DMS 273 (cell line): ENCODE data around the gene PTCD2.

ENCODE experiments used
- DNase-seq: peaks from one replicate; lab custom pipeline; 2025; ENCODE audit not compliant: unreplicated experiment; lab: John Stamatoyannopoulos, UW

Gene PTCD2, protein sequence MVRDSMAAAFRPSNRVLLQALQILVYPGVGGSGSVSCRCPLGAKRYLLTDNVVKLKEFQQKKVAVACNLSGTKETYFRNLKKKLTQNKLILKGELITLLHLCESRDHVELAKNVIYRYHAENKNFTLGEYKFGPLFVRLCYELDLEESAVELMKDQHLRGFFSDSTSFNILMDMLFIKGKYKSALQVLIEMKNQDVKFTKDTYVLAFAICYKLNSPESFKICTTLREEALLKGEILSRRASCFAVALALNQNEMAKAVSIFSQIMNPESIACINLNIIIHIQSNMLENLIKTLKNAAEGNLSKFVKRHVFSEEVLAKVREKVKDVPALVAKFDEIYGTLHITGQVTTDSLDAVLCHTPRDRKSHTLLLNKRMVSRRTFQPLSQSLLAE

DNA sequence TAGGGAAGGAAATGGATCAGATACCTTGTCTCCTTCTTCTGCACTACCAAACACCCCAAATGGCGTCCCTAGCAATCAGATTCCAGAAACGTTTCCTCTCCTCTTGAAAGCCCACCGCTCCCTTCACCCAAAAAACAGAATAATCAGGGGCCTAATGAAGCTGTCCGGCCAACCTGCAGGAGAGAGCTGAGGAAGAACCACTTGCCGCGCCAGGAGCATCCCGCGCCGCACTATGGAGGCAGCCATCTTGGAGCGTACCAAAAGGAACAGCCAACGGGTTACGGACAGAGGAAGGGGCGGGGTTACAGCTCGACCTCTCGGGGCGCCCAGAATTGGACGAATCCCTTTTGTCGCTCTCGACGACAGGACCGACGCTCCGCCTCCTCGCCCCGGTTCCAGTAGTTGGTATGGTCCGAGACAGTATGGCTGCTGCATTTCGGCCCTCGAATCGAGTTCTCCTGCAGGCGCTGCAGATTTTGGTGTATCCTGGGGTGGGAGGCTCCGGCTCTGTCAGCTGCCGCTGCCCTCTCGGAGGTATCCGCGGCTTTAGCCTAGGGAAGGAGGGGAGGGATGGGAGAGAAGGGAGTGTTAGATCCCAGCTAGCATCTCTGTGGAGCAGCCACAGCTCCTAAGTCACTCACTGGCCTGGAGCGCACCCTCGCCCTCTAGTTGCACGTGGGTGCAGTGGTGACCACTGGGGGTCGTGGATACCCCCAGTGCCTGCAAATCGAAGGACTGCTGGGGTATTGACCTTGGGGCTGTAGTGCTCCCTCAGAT lies at the start of gene PTCD2, which contains the start of gene MRPS27:
PTCD2 (plus strand) TSS at position 398 of the 777 bp plus-strand sequence; CDS start at position 408, 10 bp downstream.
MRPS27 (minus strand) TSS at position 265 of the 777 bp plus-strand sequence; CDS start at position 246, 19 bp downstream.
- peak; percentile 99 for DNase-seq

DNA sequence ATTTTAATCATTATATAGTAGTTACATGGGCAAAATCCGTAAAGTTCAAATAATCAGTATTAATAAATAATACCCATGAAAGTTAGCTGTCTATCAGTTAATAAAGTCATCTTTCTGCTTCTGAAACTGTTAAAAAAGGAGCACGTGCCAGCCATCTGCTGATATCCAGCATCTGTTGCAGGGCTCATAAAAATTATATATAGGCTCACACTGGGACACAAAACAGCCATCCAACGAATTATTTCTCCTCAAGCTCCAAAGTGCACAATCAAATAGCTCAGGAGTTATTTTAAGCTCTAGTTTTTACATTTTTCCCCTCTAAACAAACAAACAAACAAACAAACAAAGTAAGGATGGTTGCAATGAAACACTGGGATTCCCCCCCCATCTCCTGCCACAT lies 48.5 kb upstream of the PTCD2 start:
- peak; percentile 83 for DNase-seq

DNA sequence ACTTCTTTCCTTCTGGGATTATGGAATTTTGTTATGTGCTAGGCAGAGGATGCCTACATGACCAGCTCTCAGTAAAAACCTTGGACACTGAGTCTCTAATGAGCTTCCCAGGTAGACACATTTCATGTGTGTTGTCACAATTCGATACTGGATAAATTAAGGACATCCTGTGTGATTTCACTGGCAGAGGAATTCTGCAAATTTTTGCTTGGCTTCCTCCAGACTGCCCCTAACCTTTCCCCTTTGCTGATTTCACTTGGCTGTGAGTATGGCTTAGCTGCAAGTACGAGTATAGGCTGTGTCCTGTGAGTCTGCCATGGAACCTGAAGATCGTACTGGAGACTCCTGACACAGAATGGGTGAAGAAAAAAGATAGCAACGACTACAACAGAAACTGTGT lies 47.8 kb upstream of the PTCD2 start:
- DNase-seq = peak; percentile 54

DNA sequence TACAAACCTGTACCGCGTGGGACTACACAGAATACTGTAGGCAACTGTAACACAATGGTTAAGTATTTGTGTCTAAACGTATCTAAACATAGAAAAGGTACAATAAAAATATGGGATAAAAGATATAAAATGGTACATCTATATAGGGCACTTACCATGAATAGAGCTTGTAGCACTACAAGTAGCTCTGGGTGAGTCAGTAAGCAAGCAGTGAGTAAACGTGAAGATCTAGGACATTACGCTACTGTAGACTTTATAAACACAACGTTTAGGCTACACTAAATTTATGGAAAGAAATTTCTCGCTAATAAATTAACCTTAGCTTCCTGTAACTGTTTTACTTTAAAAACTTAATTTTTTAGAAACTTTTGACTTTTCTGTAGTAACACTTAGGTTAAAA lies 46.6 kb upstream of the PTCD2 start:
- no peak for DNase-seq

DNA sequence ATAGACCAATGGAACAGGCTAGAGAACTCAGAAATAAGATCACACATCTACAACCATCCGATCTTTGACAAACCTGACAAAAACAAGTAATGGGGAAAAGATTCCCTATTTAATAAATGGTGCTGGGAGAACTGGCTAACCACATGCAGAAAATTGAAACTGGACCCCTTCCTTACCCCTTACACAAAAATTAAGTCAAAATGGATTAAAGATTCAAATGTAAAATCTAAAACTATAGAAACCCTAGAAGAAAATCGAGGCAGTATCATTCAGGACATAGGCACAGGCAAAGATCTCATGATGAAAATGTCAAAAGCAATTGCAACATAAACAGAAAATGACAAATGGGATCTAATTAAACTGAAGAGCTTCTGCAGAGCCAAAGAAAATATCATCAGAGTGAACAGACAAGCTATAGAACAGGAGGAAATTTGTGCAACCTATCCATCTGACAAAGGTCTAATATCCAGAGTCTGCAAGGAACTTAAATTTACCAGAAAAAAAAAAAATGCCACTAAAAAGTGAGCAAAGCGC lies 43.9 kb upstream of the PTCD2 start:
- DNase-seq = no peak

DNA sequence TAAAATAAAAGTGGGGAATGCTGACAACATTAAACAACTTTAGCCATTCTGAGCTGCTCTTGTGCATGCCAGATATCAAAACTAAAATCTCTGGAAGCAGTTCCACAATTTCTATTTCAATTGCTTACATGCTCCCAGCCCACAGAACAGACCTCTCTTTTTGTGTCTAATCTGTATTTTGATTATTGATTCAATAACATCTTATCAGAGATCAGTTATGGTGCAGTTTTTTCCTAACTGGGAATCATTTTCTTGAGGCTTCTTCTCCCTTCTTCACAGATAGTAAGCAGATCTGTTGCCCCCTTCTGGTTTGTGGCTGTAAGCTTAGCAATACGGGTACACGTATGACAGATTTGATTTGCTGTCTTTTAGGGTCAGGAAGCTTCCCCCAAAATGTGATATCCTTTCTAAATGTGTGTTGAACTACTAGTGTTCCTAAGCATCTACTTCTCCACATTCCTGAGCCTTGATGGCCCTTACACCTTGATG lies 39.5 kb upstream of the PTCD2 start:
- DNase-seq = peak; percentile 77

DNA sequence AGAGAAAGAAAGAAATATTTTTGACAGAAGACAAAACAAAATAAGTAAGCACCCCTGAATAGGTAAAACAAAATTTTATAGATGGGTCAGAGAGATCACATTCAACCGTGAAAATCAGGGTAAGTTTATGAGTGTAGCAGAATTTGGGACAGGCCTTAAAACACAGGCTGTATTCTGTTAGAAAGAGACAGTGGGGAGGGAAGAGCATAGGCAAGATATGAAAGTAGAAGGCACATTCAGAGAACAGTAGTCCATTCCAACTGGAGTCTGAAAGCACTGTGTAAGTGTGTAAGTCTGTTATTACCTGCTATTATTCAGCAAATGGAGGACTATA lies 38.8 kb upstream of the PTCD2 start:
- DNase-seq = no peak

DNA sequence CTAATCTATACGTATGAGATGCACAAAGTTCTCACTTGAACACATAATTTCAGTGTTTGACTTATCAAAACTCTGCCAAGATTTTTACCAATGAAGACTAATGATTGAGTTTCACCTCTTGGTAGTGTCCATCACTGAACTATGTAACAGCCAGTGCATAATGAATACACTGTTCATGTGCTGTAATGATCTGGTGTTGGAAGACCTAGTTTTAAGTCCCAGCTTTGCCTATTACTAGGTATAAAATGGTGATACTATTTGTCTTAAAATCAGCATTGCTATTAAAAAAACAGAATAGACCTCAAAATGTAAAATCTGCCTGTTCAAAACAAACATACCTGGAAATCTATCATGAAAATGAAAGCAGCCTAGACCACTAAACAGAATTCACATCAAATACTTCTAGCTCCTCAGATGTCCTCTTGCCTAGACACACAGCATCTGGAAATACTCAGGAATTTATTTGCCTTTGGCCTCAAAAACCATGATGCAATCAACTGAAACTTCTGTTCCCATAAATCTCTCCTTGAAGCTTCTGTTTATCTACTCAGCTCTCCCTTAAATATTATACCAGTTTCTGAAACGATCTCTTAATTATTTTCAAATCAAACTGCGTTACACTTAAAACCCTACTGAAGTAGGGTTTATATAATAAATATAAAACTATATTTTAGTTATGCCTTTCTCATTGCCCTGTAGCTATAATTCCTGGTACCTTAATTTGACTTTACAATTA lies 38.2 kb upstream of the PTCD2 start:
- DNase-seq = peak; percentile 82

DNA sequence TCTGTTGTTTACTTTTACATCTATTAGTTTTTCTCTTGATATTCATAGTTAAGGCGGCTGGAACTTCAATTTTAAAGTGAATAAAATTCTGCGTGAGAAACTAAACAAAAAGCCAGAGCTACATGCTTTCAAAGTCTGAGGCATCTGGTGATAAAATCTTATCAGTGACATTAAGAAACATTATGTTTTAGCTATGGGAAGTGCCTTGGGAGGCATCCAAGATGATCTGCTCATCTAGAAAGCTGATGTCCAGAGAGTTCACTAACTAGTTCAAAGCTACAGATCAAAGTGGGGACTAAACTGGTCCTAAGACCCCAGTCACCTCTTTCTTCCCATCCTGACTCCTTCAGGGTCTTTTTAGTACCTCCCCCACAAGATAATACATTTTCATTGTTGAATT lies 37.3 kb upstream of the PTCD2 start:
- peak; percentile 67 for DNase-seq

DNA sequence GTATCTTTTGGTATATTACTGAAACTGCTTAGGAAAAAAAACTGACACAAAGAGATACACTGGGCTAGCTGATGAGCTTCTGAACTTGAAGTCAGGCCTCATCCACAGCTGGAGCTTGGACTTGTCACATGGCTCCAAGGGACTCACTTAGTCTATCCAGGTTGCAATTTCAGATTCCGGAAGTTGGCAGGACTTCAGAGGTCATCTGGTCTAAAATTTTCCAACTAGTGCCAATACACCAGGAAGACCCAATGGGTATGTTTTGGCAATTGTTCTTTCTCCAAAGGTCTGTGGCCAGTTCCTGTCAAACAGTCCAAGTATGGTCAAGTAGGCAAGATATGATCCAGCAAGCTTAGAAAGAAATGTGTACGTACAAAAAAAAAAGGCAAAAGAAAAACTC lies 36.8 kb upstream of the PTCD2 start:
- peak; percentile 62 for DNase-seq

DNA sequence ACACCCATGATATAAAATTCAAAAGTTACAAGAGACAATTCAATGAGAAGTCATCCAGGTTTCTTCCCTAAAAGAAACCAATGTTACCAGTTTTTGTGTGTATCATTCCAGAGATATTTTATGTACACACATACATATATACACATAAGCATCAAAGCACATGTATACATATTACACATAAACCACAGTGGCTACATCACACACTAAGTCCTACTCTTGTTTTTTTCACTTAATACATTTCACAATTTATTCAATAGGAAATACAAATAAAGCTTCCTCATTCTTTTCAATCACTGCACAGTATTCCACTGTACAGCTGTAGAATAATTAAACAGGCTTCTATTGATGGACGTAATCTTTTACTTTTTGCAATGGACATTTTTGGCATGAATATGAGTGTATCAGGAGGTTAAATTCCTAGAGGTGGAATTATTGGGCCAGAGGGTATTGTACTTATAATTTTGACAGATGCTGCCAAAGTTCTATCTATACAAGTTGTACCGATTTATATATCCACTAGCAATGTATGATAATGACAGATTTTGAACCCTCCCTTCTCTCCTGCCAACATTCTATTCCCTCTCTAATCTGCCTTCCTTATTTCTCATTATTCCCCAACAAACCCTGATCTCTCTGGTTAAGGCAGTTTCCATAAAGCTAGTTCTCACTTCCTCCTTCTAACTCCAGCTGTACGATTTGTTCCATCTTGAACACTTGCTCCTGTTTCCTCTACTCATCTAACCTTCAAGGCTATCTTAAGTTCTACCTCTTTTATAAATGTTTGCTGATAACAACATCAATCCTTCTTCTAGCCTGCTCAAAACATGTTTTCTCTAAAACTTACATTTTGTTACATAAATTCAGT lies 35.4 kb upstream of the PTCD2 start:
- no peak for DNase-seq

DNA sequence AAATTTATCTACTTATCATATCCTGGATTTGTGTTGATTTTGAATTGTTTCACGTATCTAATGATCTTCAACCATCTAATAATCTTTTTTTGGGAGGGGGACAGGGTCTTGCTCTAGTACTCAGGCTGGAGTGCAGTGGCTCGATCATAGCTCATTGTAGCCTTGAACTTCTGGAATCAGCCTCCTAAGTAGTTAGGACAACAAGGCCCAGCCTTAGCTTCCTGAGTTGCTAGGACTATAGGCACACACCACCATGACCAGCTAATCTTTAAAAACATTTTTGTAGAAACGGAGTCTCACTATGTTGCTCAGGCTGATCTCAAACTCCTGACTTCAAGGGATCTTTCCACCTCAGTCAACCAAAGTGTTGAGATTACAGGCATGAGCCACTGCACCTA lies 34.8 kb upstream of the PTCD2 start:
- DNase-seq = no peak

DNA sequence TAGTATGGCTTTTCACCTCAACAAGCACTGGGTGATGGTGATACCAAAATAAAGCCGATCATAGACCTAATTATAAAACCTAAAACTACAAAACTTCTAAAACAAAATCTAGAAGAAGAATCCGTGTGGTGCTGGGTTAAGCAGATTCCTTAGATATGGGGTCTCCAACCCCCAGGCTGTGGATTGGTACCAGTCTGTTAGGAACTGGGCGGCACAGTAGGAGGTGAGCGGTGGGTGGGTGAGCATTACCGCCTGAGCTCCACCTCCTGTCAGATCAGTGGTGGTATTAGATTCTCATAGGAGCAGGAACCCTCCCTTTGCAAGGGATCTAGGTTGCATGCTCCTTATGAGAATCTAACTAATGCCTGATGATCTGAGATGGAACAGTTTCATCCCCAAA lies 33.4 kb upstream of the PTCD2 start:
- DNase-seq = peak; percentile 74

DNA sequence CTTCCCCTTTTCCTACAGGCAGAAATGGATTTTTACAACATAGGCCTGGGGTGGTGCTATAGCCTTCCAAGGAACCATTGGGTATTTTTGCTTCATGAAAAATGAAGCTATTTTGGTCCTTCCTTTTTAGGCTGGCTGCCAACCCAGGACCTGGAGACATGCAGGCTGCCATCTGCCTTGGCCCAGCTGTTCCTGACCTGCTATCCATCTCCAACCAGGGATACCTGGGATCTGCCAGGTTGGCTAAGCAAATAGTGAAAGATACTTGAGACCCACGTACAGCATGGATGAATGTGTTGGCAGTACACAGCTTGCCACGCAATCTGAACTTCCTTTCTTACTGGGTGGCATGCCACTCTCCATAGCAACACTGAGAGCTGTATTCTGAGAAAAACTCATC lies 31.2 kb upstream of the PTCD2 start:
- DNase-seq = peak; percentile 99

DNA sequence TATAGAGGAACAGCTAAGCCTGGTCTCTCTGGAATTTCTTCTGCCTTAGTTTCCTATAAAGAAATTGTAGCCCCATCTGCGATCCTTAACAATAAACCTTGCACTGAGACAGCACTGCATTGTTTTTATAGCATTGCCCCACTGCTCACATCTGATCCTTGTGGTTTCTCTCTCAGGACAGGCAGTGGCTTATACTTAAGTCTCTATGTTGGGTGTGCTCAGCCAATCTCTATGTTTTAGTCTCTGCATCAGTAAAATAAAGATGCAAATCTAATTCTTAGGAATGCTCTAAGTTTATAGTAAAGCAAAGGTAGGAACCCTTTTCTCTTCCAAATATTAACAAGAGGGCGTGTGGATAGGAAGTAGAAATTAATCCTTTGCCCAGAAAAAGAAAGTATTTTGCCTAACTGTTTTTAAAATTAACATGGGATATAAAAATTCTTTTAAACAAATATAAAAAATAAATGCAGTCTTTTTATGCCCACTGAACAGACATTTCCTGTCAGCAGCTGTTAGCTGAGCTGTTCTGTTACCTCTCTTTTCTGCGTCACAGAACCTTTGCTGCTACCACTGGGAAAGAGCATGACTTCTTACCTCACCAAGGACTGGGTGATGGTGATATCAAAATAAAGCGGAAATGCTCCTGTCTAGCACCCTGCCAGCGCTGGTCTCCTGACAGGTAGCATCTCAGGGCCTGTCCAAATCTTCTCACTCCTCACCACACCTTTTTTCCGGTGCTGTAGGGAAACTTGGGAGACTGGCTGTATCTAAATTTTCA lies 29.6 kb upstream of the PTCD2 start:
- DNase-seq = no peak

DNA sequence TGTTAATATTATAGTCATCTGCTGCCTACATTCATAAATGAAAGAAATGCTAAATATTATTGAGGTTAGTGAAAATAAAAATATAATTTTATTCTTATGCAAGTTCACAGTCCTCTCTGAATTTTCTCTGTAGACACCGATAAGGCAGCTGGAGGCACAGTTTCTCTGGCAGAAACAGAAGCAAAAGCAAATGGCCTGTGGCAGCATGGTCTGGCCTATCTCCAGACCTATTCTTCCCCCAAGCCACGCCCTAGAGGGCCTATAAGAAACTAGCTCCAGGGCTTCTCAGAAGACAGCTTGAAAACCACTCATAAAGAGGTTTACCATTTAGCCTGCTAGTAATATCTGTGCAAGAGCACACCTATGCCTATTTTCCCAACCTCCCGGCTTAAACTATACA lies 28.6 kb upstream of the PTCD2 start:
- peak; percentile 92 for DNase-seq

DNA sequence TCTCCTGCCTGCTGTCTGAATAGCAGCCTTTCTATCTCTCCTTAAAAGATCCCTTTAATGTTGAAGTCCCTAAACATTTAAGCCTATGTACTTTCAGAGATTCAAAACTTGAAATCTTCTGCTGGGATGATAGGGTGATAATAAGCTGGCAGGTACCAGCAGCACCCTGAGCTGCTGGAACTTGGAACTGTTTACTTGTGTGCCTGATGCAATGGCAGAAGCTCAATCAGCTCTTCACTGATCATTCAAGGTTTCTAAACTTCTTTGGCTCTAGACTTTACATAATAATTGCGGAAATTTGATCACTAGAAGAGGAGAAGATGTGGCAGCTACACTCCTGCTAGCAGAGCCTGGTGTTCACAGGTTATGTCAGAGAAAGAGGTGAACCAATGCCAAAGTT lies 27.8 kb upstream of the PTCD2 start:
- peak; percentile 51 for DNase-seq

DNA sequence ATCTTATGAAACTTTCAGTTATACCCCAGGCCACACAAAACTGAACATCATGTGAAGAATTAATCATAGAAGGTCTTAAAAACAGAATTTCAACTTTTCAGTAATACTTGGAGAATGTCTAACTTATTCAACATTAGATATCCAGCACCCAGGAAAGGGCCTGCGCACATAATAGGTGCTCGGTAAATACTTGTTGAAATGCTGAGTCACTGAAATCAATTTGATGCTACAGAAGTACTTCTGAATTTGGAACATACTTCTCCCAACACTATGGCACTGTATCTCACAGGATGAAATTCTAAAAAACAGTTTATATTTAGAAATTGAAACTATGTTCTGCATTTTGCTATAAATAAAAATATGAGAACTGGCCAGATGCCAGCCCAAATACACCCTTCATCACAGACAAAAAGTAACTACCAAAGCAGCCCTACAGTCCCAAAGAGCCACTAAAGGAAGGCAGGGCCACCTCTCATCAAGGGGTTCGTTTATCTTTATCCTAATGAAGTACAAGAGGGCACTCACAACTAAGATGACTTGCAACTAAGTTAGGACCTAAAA lies 26.6 kb upstream of the PTCD2 start:
- DNase-seq = peak; percentile 61

DNA sequence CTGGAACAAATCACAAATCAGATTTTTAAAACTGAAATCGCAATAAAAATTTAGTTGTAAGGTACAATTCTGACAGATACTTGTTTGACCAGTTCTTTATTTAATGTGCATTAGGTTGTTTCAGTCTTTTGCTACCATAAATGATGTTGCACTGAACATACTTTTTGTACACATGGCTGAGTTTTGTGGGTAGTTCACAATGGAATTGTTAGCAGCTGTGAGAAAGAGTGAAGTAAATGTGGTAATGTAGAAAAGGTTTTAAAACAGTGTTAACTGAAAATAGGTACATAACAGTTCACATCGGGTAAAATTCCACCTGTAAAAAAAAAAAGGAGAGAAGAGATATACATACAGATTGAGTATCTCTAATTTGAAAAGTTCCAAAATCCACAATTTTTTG lies 25.7 kb upstream of the PTCD2 start:
- DNase-seq = no peak
